Measurements from ENCODE around the gene ABCF3.

- TF ChIP-seq EZH2phosphoT487 (IDR thresholded peaks at IDR 0.05; ENCODE audit: insufficient read depth, low read depth), result 0 out of 2 replicates have a peak, but pooled peaks have one; percentile 1
- TF ChIP-seq EZH2 (IDR thresholded peaks at IDR 0.05; ENCODE audit: insufficient read depth, poor library complexity, severe bottlenecking), result peak; percentile 67
These were observed 44.9 kb downstream of the ABCF3 start for GRCh38 chr3:184230603-184231528.
